ENCODE measurements around the gene DIRAS3.

DNA sequence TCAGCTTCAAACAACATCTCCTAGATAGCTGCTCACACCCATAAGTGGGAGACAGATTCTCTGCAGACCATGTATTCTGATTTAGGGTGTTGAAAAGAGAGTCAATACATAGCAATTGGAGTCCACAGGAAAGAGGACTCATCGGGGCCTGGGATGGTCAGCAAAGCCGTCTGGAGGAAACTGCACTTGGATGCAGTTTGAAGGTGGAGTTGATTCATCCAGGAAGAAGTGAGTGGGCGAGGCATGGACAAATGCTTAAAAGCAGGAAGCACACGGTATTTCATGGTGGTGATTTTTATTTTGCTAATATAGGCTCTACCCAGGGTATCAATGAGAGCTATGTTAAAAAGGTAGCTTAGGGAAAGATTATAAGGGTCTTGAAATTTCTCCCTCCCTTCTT is 36.8 kb upstream of the DIRAS3 start:
- TF ChIP-seq, protein P1, sequence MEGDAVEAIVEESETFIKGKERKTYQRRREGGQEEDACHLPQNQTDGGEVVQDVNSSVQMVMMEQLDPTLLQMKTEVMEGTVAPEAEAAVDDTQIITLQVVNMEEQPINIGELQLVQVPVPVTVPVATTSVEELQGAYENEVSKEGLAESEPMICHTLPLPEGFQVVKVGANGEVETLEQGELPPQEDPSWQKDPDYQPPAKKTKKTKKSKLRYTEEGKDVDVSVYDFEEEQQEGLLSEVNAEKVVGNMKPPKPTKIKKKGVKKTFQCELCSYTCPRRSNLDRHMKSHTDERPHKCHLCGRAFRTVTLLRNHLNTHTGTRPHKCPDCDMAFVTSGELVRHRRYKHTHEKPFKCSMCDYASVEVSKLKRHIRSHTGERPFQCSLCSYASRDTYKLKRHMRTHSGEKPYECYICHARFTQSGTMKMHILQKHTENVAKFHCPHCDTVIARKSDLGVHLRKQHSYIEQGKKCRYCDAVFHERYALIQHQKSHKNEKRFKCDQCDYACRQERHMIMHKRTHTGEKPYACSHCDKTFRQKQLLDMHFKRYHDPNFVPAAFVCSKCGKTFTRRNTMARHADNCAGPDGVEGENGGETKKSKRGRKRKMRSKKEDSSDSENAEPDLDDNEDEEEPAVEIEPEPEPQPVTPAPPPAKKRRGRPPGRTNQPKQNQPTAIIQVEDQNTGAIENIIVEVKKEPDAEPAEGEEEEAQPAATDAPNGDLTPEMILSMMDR (conservative IDR thresholded peaks at IDR 0.05; ENCODE audit: low read length) = no peak
- no peak for TF ChIP-seq EZH2phosphoT487 (IDR thresholded peaks at IDR 0.05; ENCODE audit: borderline replicate concordance, low read depth, low read length)

Data from OCI-LY7 (cell line).